ENCODE measurements around the gene SLC17A2. TPM values are rescaled to one million over a fixed set of nuclear protein-coding genes. Genes with fewer than 3 reads are reported as not detected.

Gene SLC17A2
- not detected in 5 replicates for total RNA-seq (2022; extraction: Qiagen RNA extraction; ENCODE audit: low read depth)

GRCh38 chr6:25930532-25931410, at the start of gene SLC17A2:
Gene SLC17A2, minus strand, starts transcription at chr6:25930691. Its CDS starts 4,895 bp downstream, at chr6:25925796.

GRCh38 chr6:25962149-25963127, 31.9 kb upstream of the SLC17A2 start, which contains the start of gene TRIM38:
Gene TRIM38, plus strand, starts transcription at chr6:25962802. Its CDS starts 3,721 bp downstream, at chr6:25966523.

GRCh38 chr6:25874118-25874517, 56.4 kb downstream of the SLC17A2 start, which contains the start of gene SLC17A3:
Gene SLC17A3, minus strand, starts transcription at chr6:25874243. Its CDS starts 5,856 bp downstream, at chr6:25868387.

Other genes starting within 250 kb of the SLC17A2 start
- not detected in 5 replicates for gene SLC17A4, start 175.9 kb downstream of the SLC17A2 start, total RNA-seq (2022; extraction: Qiagen RNA extraction; ENCODE audit: low read depth)
- gene SLC17A1, start 98.6 kb downstream of the SLC17A2 start, total RNA-seq (2022; extraction: Qiagen RNA extraction; ENCODE audit: low read depth): 0.14 TPM in 1 of 5 replicates, not detected in the others
- 0.87 to 2.0 TPM (median 1.1 TPM) in 5 replicates for gene SLC17A3, start 56.4 kb downstream of the SLC17A2 start, total RNA-seq (2022; extraction: Qiagen RNA extraction; ENCODE audit: low read depth)
- 1.5 to 2.1 TPM (median 1.7 TPM) in 5 replicates for gene TRIM38, start 32.1 kb upstream of the SLC17A2 start, total RNA-seq (2022; extraction: Qiagen RNA extraction; ENCODE audit: low read depth)
- 8.5 to 13.9 TPM (median 12.4 TPM) in 5 replicates for gene HFE, start 156.7 kb upstream of the SLC17A2 start, total RNA-seq (2022; extraction: Qiagen RNA extraction; ENCODE audit: low read depth)